ENCODE data around the gene TPI1.
A peak's percentile ranks its signal among the peaks of the same experiment; 100 is the strongest.
"Not testable (repeated sequence)": the region's sequence is repeated elsewhere in the genome, so short reads cannot be mapped to it uniquely, and the experiment has no call there.

The TPI1 gene

DNA sequence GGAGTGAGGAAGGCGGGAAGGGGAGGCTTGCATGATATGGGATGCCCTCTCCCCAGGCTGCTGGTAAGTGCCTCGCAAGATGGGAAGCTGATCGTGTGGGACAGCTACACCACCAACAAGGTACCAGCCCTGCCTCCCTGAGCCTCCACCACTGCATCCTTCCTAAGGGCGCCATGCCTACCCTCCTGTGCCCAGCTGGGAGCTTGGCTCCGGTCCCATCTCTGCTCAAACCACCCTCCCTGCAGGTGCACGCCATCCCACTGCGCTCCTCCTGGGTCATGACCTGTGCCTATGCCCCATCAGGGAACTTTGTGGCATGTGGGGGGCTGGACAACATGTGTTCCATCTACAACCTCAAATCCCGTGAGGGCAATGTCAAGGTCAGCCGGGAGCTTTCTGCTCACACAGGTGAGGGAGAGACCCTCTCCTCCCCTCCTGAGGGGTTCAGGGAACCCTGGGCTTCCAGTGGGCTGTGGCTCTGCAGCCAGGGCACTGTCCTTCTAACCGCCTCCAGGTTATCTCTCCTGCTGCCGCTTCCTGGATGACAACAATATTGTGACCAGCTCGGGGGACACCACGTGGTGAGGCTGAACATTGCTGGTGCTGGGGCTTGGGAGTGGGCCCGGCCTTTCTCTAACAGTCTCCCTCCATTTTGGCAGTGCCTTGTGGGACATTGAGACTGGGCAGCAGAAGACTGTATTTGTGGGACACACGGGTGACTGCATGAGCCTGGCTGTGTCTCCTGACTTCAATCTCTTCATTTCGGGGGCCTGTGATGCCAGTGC, 24.0 kb upstream of the TPI1 start:
- DNase-seq, result no peak

DNA sequence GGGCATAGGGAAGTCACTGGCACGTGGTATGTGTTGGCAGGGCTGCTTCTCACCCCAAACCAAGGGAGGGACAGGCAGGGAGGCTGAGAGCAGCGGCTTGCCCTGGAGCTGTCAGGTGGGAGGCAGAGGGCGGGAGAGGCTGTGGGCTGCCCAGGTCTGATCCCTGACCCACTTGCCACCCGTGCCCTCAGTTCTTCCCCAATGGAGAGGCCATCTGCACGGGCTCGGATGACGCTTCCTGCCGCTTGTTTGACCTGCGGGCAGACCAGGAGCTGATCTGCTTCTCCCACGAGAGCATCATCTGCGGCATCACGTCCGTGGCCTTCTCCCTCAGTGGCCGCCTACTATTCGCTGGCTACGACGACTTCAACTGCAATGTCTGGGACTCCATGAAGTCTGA, 21.9 kb upstream of the TPI1 start:
- DNase-seq, result no peak

DNA sequence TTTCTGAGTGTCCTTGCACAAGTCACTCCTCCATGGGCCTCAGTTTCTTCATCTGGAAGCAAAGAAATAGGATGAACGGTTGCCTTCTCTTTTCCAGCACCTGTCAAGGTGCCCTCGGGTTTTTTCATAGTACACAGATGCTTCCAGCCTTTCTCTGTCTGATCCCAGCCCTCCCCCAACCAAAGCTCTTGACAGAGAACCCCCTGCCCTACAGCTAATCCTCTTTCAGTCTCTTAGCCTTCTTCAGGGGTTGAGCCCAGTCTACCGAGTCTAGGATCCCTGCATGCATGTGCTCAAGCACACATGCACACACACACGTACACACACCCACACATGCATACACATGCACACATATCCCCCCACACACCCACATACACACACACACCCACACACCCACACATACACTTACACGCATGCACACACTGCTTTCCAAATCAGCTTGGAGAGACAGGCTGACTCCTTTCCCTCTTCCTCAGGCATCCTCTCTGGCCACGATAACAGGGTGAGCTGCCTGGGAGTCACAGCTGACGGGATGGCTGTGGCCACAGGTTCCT, 20.9 kb upstream of the TPI1 start:
- no peak for DNase-seq

DNA sequence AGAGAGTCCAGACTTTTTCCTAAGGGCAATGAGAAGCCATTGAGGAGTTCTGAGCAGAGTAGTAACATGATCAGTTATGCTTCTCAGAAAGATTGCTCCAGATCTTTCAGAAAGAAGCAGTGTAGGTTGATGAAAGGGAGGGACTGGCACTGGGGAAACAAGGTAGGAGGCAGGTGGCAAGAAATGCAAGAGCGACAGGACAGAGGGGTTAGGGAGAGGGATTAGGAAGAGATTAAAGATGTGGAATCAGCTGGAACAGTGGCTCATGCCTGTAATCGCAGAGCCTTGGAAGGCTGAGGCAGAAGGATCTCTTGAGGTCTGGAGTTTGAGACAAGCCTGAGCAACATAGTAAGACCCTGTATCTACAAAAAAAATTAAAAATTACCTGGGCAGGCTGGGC, 19.7 kb upstream of the TPI1 start:
- no peak for DNase-seq

DNA sequence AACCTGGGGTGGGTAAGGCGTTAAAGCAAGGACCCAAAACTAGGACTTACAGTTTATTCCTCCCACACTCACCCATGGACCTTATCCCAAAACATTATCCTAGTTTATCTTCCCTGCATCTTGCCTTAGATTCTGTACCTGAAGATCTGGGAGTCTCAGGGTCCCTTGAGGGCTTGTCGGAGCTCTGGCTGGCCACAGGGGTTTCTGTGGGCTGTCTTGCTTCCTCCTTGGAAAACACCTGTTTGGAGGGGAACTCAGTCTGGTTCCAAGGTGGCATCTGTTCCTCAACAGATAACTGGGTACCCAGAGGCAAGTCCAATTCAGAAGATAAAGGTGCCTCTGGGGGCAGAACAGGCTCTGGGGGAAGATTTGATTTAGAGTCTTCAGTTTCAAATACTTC, 17.9 kb upstream of the TPI1 start:
- DNase-seq, result no peak

DNA sequence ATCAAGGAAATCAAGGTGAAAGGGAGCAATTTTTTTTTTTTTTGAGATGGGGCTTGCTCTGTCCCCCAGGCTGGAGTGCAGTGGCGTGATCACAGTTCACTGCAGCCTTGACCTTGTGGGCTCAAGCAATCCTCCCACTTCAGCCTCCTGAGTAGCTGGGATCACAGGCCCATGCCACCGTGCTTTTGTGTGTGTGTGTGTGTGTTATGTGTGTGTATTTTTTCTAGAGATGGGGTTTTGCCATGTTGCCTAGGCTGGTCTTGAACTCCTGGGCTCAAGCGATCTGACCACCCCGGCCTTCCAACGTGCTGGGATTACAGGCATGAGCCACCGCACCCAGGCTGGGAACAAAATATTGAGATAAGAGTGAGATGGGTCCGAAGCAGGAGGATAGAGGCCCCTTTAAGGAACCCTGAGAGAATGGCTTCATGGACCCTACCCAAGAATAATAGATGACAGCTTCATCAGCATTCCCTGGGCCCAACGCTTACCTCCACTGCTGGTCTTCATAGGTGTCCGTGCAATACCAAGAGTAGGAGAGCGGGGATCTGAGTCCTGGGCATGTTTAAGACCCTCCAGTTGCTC, 17.3 kb upstream of the TPI1 start:
- no peak for DNase-seq

DNA sequence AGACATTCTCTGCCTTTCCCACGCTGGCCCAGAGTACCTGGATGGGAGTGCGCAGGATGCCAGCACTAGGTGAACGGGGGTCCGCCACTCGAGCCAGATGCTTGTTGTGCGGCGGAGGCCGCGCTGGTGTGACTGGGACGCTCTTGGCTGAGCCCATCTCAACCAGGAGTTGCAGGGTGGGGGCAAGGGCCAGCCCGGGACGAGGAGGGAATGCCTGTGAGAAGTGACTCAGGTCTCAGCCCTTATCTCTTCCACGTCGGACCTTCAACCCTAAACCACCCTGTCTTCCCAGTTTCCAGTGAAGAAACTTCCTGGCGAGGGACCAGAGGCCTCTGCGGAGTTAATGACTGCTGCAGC, 16.6 kb upstream of the TPI1 start:
- no peak for DNase-seq

DNA sequence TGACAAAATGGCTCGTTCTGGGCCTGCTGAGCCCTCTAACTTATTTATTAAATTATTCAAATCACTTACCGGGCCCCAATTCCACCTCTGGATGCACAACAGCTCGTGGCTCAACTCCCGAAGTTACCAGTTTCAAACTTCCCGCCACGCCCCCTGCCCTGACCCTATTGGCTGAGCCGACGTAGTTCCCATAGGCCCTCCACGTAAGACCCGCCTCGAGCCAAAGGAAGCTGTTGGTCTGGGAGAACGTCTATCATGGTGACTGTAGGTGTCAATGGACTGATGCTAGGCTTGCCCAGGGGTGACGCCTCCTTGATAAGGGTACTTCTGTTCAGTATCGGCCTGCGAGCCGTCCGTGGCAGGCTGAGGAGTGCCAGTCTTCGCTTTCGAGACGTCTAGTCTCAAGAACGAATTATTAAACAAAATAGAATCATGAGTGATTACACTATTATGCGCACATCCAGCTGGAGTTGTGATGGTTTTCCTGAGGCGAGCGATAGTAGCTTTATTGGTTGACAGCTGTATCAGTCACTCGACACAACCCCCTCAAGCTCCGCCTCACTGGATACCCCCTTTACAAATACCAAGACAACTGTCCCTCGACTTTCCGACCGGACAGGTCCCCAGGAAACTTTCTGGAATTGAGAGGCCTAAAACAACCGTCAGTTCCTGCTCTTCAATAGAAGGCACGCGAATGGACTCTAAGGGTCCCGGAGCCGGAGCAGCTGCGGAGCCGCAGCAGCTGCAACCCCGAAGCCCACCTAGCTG, 16.0 kb upstream of the TPI1 start, which contains the start of gene CDCA3:
Gene CDCA3, minus strand, starts transcription at position 134 of the 768 bp plus-strand sequence. CDS start 334 bp downstream, outside the sequence.
- DNase-seq, result peak; percentile 65 to 98 (median 89)

DNA sequence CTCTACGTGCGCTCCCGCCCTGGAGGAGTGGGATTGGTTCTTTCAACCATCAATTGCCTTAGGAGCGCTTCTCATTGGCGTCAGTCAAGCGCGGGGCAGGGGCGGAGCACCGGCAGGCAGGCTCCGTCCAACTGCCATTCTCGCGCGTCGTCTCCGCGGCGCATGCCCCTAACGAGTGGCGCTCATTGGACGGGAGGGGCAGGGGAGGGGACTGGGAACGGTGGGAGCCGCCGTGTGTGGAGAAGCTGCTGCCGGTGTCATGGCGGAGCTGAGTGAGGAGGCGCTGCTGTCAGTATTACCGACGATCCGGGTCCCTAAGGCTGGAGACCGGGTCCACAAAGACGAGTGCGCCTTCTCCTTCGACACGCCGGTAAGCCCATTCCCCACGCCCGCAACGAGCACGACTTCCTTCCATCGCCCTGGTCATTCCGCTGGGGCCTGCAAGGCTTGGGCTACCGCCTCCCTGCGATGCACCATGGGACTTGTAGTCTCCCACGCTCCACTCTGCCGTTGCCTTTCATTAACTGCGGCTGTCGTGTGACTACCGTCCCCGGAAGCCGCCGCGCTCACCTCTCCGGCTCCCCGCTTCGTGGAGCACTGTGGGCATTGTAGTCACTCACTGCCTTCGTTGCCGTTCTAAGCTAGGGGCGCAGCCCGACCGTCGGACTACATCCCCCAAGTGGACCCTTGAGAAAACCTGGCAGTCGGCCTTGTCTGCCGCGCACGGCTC, 15.2 kb upstream of the TPI1 start, which contains the start of gene USP5:
Gene USP5, plus strand, starts transcription at position 230 of the 730 bp plus-strand sequence. Its CDS starts 30 bp downstream, at position 260.
- DNase-seq, result peak; percentile 98 to 100 (median 100)

DNA sequence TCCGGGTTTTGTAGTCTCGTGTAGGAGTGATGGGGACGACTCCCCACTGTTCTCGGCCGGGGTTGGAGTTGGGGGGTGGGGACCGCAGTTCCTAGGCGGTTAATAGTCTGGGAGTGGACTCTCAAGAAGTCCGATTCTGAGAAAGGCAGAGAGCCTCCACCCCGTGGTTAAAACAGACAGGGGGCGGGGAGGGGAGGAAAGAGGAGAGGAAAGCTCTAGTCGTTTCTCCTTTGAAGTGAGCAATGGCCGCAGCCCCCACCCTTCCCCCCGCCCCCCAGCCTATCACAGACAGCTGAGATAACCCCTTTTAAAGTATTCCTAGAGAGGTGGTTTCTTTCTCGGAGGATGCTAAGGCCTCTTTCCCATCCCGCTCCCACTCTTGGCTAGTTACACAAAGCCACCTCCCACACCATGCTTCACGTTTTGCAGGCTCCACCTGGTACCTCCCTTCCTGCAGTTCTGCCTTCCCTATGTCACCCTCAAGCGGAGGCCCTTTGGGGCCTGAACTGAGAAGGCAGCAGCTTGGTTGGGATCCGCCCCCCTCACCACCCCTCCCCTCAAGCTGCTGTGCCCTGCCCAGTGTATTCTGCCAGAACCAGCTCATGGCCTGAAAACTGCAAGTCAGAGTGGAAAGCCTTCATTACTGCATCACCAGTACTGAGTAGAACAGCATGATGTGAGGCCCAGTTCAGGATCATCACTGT, 14.5 kb upstream of the TPI1 start:
- peak in 45 of 56 donors; percentile 16 to 73 (median 52) for DNase-seq

DNA sequence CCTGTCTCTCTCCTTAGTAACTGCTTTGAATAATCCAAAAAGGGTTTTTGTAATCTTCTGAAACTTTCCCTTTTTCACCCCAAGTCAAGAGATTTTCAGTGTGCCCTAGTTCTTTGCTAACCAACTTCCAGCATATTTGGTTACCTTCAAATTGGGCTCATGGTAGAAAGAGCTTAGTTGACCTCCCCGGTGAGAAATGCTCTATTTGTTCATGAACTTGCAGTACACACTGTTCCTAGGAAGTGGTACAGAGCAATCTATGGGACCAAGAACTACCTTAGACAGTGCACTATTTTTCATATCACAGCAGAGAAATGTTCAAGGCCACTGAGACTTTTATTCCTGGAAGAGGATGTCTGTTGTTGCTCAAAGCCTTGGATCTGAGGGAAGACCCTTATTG, 13.7 kb upstream of the TPI1 start:
- DNase-seq, result no peak

DNA sequence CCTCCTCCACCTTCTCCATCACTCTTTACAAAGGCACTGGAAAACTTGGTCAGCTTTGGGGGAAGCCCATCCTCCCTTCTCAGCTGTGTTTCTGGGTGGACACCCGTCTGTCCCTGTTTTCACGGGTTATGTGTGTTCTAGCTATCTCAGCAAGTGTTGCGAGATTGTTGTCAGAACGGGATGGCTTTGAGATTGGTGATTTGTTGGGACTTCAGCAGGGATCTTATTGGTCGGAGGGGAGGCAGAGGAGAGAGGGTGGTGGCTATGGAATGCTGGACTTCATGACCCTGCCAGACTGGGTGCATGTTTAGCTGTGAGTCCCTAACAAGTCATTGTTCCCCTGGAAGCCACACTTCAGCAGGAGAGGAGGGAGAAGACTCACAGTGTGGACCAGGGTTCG, 13.3 kb upstream of the TPI1 start:
- no peak for DNase-seq

DNA sequence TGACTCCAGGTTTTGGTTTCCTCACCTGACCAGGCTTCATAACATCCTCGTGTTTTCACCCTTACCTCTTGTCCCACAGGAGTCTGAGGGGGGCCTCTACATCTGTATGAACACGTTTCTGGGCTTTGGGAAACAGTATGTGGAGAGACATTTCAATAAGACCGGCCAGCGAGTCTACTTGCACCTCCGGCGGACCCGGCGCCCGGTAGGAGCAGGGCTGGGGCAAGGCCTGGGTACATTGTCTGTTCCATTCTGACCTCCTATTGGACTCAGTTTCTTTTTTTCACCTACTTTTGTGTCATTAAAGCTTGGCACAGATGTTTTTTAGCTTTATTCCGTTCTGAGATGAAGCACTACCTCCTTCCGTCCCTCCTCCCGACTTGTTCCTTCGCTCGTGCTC, 12.0 kb upstream of the TPI1 start:
- no peak for DNase-seq

DNA sequence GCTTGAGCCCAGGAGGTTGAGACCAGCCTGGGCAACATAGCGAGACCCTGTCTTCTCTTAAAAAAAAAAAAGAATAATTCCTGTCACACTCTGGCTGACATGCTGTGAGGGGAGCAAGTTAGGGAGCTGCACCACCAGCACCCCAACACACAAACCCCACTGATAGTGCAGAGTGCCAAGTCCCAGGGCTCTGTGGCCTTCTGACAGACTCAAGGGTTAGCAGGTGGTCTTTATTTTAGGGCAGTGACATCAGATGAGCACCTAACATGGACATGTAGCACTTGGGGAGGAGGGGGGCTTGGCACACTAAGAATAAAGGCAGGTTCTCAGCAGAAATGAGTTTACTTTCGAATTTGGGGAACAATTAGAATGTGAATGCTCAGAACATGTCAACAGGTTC, 8.5 kb upstream of the TPI1 start:
- DNase-seq, result no peak

DNA sequence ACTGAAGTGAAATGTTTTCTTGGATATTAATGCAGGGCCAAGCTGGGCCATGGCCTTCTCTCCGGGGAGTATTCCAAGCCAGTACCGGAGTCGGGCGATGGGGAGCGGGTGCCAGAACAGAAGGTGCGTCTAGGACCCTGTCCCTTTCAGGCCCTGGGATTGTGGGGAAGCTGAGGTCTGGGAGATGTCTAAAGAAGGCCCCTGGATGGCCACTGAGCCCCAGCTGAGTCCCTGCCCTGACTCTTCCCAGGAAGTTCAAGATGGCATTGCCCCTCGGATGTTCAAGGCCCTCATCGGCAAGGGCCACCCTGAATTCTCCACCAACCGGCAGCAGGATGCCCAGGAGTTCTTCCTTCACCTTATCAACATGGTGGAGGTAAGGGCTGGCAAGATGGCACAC, 7.2 kb upstream of the TPI1 start:
- DNase-seq, result no peak

DNA sequence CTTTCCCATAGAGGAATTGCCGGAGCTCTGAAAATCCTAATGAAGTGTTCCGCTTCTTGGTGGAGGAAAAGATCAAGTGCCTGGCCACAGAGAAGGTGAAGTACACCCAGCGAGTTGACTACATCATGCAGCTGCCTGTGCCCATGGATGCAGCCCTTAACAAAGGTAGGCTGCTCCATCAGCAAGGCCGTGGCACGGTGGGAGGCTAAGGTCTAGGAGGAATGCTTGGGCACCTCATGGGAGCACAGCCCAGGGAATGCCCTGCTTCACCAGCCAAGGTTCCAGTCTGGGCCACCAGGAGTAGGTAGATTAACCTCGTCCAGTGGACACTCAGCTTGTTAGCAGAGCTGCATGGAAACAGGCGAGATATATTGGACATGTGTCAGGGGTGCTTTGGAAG, 6.4 kb upstream of the TPI1 start:
- DNase-seq, result no peak

DNA sequence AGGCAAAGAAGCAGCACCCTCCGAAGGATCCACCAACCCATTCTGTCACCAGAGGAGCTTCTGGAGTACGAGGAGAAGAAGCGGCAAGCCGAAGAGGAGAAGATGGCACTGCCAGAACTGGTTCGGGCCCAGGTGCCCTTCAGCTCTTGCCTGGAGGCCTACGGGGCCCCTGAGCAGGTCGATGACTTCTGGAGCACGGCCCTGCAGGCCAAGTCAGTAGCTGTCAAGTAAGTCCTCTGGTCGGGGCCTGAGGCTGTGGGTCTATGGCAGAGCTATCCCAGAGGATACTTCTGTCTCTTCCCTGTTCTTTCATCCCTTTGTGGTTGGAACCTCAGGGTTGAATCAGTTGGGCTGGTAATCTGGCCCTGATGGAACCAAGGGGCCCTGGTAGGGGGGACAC, 5.9 kb upstream of the TPI1 start:
- no peak for DNase-seq

DNA sequence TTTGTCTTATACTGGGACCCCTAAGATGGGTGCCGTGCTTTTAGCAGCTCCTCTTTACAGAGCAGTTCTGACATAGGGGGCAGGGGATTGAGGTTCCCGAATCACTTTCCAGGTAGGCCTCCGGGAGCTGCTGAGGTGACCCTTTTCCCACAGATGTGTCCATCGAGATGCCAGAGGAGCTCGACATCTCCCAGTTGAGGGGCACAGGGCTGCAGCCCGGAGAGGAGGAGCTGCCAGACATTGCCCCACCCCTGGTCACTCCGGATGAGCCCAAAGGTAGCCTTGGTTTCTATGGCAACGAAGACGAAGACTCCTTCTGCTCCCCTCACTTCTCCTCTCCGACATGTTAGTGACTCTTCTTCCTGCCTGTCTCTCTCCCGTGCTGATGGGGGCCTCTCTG, 4.3 kb upstream of the TPI1 start:
- DNase-seq, result no peak

DNA sequence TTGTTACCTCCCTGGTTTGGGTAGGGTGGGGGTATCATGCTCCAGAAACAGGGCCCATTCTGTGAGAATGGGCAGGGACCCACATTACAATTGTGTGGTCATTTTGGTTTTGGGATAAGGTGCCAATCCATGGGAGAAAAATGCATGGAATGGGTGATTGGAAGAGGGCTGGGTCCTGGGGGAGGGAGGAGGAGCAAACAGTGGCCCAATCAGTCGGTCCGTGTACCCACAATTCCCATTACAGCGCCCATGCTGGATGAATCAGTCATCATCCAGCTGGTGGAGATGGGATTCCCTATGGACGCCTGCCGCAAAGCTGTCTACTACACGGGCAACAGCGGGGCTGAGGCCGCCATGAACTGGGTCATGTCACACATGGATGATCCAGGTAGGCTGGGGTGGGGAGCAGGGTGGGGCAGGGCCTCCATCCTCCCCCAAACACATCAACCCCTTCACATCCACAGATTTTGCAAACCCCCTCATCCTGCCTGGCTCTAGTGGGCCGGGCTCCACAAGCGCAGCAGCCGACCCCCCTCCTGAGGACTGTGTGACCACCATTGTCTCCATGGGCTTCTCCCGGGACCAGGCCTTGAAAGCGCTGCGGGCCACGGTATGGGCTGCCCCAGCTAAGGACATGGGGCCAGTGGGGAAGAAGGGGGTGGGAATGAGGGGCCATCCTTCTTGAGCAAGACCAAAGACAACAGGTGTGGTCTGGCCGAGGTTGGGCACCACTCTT, 3.6 kb upstream of the TPI1 start:
- DNase-seq, result no peak

DNA sequence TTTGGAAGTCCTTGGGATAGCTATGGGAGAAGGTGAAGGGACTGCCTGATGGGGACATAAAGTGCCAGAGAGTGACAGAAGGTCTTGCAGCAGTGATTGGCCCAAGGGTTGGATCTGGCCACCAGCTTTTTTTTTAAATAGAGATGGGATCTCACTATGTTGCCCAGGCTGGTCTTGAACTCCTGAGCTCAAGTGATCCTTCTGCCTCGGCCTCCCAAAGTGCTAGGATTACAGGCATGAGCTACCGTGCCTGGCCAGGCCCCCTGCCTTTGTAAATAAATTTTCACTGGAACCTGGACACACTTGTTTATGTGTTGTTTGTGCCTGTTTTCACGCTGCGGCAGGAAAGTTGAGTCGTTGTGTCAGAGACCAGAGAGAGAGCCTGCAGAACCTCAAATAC, 2.0 kb upstream of the TPI1 start:
- not testable (repeated sequence) for DNase-seq
